ENCODE measurements around the gene ITGB2.

DNA sequence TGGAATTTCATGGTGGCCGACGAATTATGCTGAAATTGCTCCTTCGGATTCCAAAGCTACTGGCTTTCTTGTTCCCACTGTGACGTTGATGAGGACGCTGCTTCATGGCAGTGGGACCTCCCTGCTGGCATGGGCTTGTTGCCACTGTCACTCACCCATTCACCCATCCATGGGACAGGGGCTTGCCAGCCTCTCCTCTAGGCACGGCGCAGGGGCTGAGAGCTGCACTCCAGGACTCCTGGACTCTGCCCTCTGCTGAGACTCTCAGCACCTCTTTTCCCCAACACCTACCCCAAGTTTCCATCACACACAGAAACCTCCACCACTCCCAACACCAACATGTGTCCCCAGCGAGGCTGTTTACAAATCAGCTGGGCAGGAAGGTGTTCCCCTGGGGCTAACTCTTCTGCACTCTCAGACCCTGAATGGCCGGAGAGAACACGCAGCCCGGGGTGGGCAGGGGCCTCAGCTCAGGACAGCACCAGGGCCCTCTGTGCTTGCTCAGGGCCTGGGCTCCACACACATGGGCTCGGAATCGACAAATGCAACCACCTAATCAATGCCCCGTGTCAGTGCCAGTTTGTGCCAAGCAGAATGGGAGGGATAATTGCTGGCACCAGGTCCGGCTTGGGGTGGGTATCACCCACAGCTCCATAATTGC is 3.1 kb downstream of the ITGB2 start:
- no peak for TF ChIP-seq CTCF (conservative IDR thresholded peaks at IDR 0.05; ENCODE audit: low read length)
- TF ChIP-seq EZH2phosphoT487 (IDR thresholded peaks at IDR 0.05; ENCODE audit: borderline replicate concordance), result no peak

Measured in Loucy (cell line).